GM12878 (cell line): ENCODE results near the gene ARID4B. TPM values are rescaled to one million over a fixed set of nuclear protein-coding genes. Genes with fewer than 3 reads are reported as not detected.

Source experiments
- ATAC-seq: fragments of 200-7000 bp; cut with Tn5 transposase; 3 replicates; pipeline ENCODE4 v1.9.1; 2020; ENCODE audit warnings: mild to moderate bottlenecking, moderate library complexity
- BruUV-seq: library from RNA; stranded (reverse); fragments of 400-500 nt; replicated peaks from 2 replicates; lab custom pipeline; 2021; lab: Mats Ljungman, UMichigan
- CTCF ChIA-PET: fragments of 300-600 bp; sonication (Branson Sonifier 250); formaldehyde crosslinking; extraction: SDS; loops from one replicate; lab custom pipeline; 2021; ENCODE audit warnings: inconsistent platforms; lab: Yijun Ruan, JAX
- POLR2A ChIA-PET: fragments of 350-600 bp; formaldehyde crosslinking; extraction: SDS; loops from one replicate; lab custom pipeline; 2021; ENCODE audit warnings: inconsistent platforms; lab: Charles Lee
- RAD21 ChIA-PET: fragments of 300-600 bp; sonication (Branson Sonifier 250); formaldehyde crosslinking; loops from one replicate; lab custom pipeline; 2023; ENCODE audit warnings: antibody characterized with exemption; ENCODE audit not compliant: unreplicated experiment; lab: Charles Lee
- SMC1A ChIA-PET: fragments of 300-600 bp; sonication (Branson Sonifier 250); formaldehyde crosslinking; loops from one replicate; lab custom pipeline; 2023; ENCODE audit not compliant: unreplicated experiment, uncharacterized antibody; lab: Charles Lee
- DNase-seq: peaks from one replicate; pipeline ENCODE4 v3.0.0-alpha.2; 2011; ENCODE audit warnings: low read depth, low spot score
- FAIRE-seq: peaks from 3 replicates; lab custom pipeline; 2011; peaks lifted over from hg19 to GRCh38; lab: Jason Lieb, UNC
- H2AFZ ChIP-seq: 2 replicates; pipeline ENCODE4 v1.6.0; 2011; ENCODE audit warnings: low read depth, low read length, control low read depth; ENCODE audit not compliant: control insufficient read depth
- H3K27ac ChIP-seq: 2 replicates; pipeline ENCODE4 v1.5.1; 2011; ENCODE audit warnings: control low read depth; ENCODE audit not compliant: control insufficient read depth, insufficient read depth
- H3K27me3 ChIP-seq, 2 experiments: replicated peaks in 1 of 2; 2 replicates each; pipeline versions ENCODE4 v1.6.0 to v1.6.1; 2011; ENCODE audit warnings: low read length in 1 of 2; ENCODE audit not compliant: control insufficient read depth in 2 of 2, insufficient read depth in 2 of 2
- H3K36me3 ChIP-seq, 2 experiments: 2 replicates each; pipeline ENCODE4 v1.5.1; 2011; ENCODE audit warnings: low read length in 1 of 2; ENCODE audit not compliant: control insufficient read depth in 2 of 2, insufficient read depth in 2 of 2
- H3K4me1 ChIP-seq: 2 replicates; pipeline ENCODE4 v1.6.1; 2011; ENCODE audit warnings: mild to moderate bottlenecking, low read length, moderate library complexity, mixed read lengths; ENCODE audit not compliant: control insufficient read depth, insufficient read depth
- H3K4me2 ChIP-seq: 2 replicates; pipeline ENCODE4 v1.6.0; 2011; ENCODE audit warnings: control low read depth; ENCODE audit not compliant: control insufficient read depth, insufficient read depth
- H3K4me3 ChIP-seq: fragments of 200-600 bp; sonication (generic); 2 replicates; pipeline ENCODE4 v1.5.1; 2016
- H3K79me2 ChIP-seq: 2 replicates; pipeline ENCODE4 v1.6.0; 2011; ENCODE audit warnings: low read length; ENCODE audit not compliant: control insufficient read depth, insufficient read depth
- H3K9ac ChIP-seq: 2 replicates; pipeline ENCODE4 v1.8.0; 2011; ENCODE audit warnings: low read length, control low read depth, mixed read lengths; ENCODE audit not compliant: control insufficient read depth, insufficient read depth
- H3K9me3 ChIP-seq: replicated peaks from 3 replicates; pipeline ENCODE4 v1.5.1; 2011; ENCODE audit warnings: mild to moderate bottlenecking, low read length; ENCODE audit not compliant: control insufficient read depth, insufficient read depth
- H4K20me1 ChIP-seq: 2 replicates; pipeline ENCODE4 v1.6.0; 2011; ENCODE audit not compliant: control insufficient read depth, insufficient read depth
- BACH1 ChIP-seq: fragments of 450-650 bp; IDR thresholded peaks from 2 replicates; pipeline ENCODE4 v1.6.1; 2017; ENCODE audit warnings: mild to moderate bottlenecking, borderline replicate concordance
- HDAC2 ChIP-seq: fragments of 200-600 bp; sonication (generic); IDR thresholded peaks from 2 replicates; pipeline ENCODE4 v1.6.1; 2017
- HDGF ChIP-seq: fragments of 450-650 bp; IDR thresholded peaks from 2 replicates; pipeline ENCODE4 v1.6.1; 2016; ENCODE audit warnings: antibody characterized with exemption
- MTA2 ChIP-seq: fragments of 450-650 bp; IDR thresholded peaks from 2 replicates; pipeline ENCODE4 v1.6.1; 2016; ENCODE audit warnings: low read depth, mild to moderate bottlenecking, moderate library complexity
- POU2F2 ChIP-seq: IDR thresholded peaks from 3 replicates; pipeline ENCODE4 v1.6.1; 2011; ENCODE audit warnings: low read depth, mild to moderate bottlenecking, low read length, borderline replicate concordance
- RB1 ChIP-seq: fragments of 450-650 bp; formaldehyde crosslinking; IDR thresholded peaks from 2 replicates; pipeline ENCODE4 v1.6.1; 2017; ENCODE audit warnings: mild to moderate bottlenecking, borderline replicate concordance
- STAT3 ChIP-seq: IDR thresholded peaks from 2 replicates; pipeline ENCODE4 v1.6.1; 2011; ENCODE audit warnings: low read depth, low read length, improper control_type of control experiment
- WGBS: methylation state at CpG from one replicate; pipeline ENCODE4 v1.1.6; 2016; ENCODE audit warnings: low lambda C conversion rate; ENCODE audit not compliant: insufficient replicate concordance, insufficient coverage; ENCODE audit errors: missing lambda C conversion rate; 5-methylcytosine and 5-hydroxymethylcytosine counted together
- in situ Hi-C: fragments of 300-500 bp; cut with MboI; formaldehyde crosslinking; loops from 9 replicates; pipeline ENCODE4 v1.14.3; 2018; ENCODE audit warnings: mixed read lengths
- intact Hi-C: fragments of 100-400 bp; cut with micrococcal nuclease; formaldehyde crosslinking; loops from one replicate; pipeline ENCODE4 v1.14.2; 2022; ENCODE audit not compliant: unreplicated experiment
- polyA plus RNA-seq, 11 experiments: library from polyadenylated mRNA; depleted of rRNA in 4 of 11; unstranded in 6 of 11; stranded (reverse) in 5 of 11; fragments of >200 nt; fragmentation: Nextera tagmentation in 4 of 11; fragmentation: Illumina TruSeq in 1 of 11; extraction: Ambion mirVana in 4 of 11; extraction: Trizol in 1 of 11; gene quantifications; 1 replicate in 1 of 11; 2 replicates in 10 of 11; pipeline versions ENCODE4 v1.2.1 to v1.2.3, GENCODE V29; 2011 to 2016; ENCODE audit warnings: inconsistent platforms in 2 of 11, missing spikeins in 2 of 11, low read depth in 1 of 11
- total RNA-seq, 4 experiments: library from RNA; depleted of rRNA in 3 of 4; stranded (reverse); fragments of >200 nt in 3 of 4; fragmentation: Illumina TruSeq in 1 of 4; extraction: Trizol in 1 of 4; gene quantifications; 2 replicates each; pipeline versions ENCODE4 v1.2.1 to v1.2.3, GENCODE V29; 2013 to 2021
- TF ChIP-seq, protein P1 (sequence below), 3 experiments: IDR thresholded peaks in 2 of 3; conservative IDR thresholded peaks in 1 of 3; 2 replicates each; pipeline ENCODE4 v1.5.1; 2011; ENCODE audit warnings: low read depth in 3 of 3, low read length in 3 of 3, mild to moderate bottlenecking in 3 of 3, control low read depth in 2 of 3, moderate library complexity in 2 of 3, inconsistent platforms in 1 of 3, mixed read lengths in 1 of 3; ENCODE audit not compliant: control insufficient read depth in 2 of 3, insufficient read depth in 1 of 3; ENCODE audit errors: extremely low read depth in 1 of 3
- TF ChIP-seq, protein P2 (sequence below): fragments of 450-650 bp; formaldehyde crosslinking; IDR thresholded peaks from 2 replicates; pipeline ENCODE4 v1.4.0; 2020; ENCODE audit warnings: mild to moderate bottlenecking, moderate library complexity
- TF ChIP-seq, protein P3 (sequence below): fragments of 450-650 bp; conservative IDR thresholded peaks from 2 replicates; pipeline ENCODE4 v1.6.1; 2017; ENCODE audit warnings: mild to moderate bottlenecking, moderate library complexity
- TF ChIP-seq, protein P4 (sequence below): fragments of 450-650 bp; formaldehyde crosslinking; IDR thresholded peaks from 2 replicates; pipeline ENCODE4 v1.5.0; 2022; ENCODE audit warnings: mild to moderate bottlenecking, missing genetic modification characterization

Gene ARID4B
- total and polyA plus RNA-seq, 10 of the 15 experiments (the other 5 are each of a cell fraction or from before 2014, with no cell fraction given) = 13.6 to 39.1 (median 28.0) TPM

DNA sequence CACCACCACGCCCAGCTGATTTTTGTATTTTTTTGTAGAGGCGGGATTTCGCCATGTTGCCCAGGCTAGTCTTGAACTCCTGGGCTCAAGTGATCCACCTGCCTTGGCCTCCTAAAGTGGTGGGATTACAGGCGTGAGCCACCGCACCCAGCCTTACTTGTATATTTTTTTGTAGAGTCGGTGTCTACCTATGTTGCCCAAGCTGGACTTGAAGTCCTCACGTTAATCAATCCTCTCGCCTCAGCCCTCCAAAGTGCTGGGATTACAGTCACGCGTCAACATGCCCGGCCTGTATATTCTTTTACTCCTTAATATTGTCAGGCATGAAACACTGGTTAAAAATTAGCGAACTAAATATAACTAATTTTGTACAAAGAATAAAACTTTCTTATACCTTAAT, 193.8 kb downstream of the ARID4B start:
- in situ Hi-C loops = no loop called here
- TF ChIP-seq, protein P1, sequence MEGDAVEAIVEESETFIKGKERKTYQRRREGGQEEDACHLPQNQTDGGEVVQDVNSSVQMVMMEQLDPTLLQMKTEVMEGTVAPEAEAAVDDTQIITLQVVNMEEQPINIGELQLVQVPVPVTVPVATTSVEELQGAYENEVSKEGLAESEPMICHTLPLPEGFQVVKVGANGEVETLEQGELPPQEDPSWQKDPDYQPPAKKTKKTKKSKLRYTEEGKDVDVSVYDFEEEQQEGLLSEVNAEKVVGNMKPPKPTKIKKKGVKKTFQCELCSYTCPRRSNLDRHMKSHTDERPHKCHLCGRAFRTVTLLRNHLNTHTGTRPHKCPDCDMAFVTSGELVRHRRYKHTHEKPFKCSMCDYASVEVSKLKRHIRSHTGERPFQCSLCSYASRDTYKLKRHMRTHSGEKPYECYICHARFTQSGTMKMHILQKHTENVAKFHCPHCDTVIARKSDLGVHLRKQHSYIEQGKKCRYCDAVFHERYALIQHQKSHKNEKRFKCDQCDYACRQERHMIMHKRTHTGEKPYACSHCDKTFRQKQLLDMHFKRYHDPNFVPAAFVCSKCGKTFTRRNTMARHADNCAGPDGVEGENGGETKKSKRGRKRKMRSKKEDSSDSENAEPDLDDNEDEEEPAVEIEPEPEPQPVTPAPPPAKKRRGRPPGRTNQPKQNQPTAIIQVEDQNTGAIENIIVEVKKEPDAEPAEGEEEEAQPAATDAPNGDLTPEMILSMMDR (IDR thresholded peaks at IDR 0.05 in 2 of 3, conservative IDR thresholded peaks at IDR 0.05 in 1 of 3; ENCODE audit: control insufficient read depth in 2 of 3, extremely low read depth in 1 of 3, insufficient read depth in 1 of 3, low read depth in 3 of 3, low read length in 3 of 3) = no peak
- no peak for TF ChIP-seq RB1
- TF ChIP-seq HDGF = no peak
- no peak for TF ChIP-seq STAT3
- no peak for TF ChIP-seq MTA2
- no peak for TF ChIP-seq BACH1
- no peak for TF ChIP-seq HDAC2
- TF ChIP-seq, protein P2, sequence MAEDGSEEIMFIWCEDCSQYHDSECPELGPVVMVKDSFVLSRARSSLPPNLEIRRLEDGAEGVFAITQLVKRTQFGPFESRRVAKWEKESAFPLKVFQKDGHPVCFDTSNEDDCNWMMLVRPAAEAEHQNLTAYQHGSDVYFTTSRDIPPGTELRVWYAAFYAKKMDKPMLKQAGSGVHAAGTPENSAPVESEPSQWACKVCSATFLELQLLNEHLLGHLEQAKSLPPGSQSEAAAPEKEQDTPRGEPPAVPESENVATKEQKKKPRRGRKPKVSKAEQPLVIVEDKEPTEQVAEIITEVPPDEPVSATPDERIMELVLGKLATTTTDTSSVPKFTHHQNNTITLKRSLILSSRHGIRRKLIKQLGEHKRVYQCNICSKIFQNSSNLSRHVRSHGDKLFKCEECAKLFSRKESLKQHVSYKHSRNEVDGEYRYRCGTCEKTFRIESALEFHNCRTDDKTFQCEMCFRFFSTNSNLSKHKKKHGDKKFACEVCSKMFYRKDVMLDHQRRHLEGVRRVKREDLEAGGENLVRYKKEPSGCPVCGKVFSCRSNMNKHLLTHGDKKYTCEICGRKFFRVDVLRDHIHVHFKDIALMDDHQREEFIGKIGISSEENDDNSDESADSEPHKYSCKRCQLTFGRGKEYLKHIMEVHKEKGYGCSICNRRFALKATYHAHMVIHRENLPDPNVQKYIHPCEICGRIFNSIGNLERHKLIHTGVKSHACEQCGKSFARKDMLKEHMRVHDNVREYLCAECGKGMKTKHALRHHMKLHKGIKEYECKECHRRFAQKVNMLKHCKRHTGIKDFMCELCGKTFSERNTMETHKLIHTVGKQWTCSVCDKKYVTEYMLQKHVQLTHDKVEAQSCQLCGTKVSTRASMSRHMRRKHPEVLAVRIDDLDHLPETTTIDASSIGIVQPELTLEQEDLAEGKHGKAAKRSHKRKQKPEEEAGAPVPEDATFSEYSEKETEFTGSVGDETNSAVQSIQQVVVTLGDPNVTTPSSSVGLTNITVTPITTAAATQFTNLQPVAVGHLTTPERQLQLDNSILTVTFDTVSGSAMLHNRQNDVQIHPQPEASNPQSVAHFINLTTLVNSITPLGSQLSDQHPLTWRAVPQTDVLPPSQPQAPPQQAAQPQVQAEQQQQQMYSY (CRISPR knock-in tag) = no peak
- TF ChIP-seq, protein P3, sequence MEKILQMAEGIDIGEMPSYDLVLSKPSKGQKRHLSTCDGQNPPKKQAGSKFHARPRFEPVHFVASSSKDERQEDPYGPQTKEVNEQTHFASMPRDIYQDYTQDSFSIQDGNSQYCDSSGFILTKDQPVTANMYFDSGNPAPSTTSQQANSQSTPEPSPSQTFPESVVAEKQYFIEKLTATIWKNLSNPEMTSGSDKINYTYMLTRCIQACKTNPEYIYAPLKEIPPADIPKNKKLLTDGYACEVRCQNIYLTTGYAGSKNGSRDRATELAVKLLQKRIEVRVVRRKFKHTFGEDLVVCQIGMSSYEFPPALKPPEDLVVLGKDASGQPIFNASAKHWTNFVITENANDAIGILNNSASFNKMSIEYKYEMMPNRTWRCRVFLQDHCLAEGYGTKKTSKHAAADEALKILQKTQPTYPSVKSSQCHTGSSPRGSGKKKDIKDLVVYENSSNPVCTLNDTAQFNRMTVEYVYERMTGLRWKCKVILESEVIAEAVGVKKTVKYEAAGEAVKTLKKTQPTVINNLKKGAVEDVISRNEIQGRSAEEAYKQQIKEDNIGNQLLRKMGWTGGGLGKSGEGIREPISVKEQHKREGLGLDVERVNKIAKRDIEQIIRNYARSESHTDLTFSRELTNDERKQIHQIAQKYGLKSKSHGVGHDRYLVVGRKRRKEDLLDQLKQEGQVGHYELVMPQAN = no peak
- TF ChIP-seq, protein P4, sequence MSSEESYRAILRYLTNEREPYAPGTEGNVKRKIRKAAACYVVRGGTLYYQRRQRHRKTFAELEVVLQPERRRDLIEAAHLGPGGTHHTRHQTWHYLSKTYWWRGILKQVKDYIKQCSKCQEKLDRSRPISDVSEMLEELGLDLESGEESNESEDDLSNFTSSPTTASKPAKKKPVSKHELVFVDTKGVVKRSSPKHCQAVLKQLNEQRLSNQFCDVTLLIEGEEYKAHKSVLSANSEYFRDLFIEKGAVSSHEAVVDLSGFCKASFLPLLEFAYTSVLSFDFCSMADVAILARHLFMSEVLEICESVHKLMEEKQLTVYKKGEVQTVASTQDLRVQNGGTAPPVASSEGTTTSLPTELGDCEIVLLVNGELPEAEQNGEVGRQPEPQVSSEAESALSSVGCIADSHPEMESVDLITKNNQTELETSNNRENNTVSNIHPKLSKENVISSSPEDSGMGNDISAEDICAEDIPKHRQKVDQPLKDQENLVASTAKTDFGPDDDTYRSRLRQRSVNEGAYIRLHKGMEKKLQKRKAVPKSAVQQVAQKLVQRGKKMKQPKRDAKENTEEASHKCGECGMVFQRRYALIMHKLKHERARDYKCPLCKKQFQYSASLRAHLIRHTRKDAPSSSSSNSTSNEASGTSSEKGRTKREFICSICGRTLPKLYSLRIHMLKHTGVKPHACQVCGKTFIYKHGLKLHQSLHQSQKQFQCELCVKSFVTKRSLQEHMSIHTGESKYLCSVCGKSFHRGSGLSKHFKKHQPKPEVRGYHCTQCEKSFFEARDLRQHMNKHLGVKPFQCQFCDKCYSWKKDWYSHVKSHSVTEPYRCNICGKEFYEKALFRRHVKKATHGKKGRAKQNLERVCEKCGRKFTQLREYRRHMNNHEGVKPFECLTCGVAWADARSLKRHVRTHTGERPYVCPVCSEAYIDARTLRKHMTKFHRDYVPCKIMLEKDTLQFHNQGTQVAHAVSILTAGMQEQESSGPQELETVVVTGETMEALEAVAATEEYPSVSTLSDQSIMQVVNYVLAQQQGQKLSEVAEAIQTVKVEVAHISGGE = no peak
- no peak for TF ChIP-seq POU2F2

More for the DNA sequence above, 193.8 kb downstream of the ARID4B start:
- no peak for ATAC-seq
- H3K4me3 ChIP-seq = no peak overlapping the region
- H3K4me1 ChIP-seq = 0 out of 2 replicates have a peak, but pooled peaks cover under 1% of the 10 kb centered on the region
- intact Hi-C loops = no loop called here
- RAD21 ChIA-PET = no interaction called here
- H3K36me3 ChIP-seq = peaks cover 18 to 38% of the 10 kb centered on the region in 2 experiments
- no peak overlapping the region for H3K4me2 ChIP-seq
- H2AFZ ChIP-seq = no peak overlapping the region
- FAIRE-seq = no peak
- WGBS = 98% methylated on average over 12 of the region's 12 CpGs
- H3K79me2 ChIP-seq = no peaks in the 10 kb centered on the region
- no peaks in the 10 kb centered on the region for H3K27me3 ChIP-seq
- H3K27ac ChIP-seq = no peak overlapping the region
- H4K20me1 ChIP-seq = no peaks in the 10 kb centered on the region
- BruUV-seq = no TSS peak
- H3K9me3 ChIP-seq = no peaks in the 10 kb centered on the region
- SMC1A ChIA-PET = interaction anchor here (2.7 kb wide), 1 partner anchor 12 kb away, joined by 9 read pairs; no protein-coding TSS in a partner anchor
- no peak for DNase-seq
- H3K9ac ChIP-seq = no peak overlapping the region
- CTCF ChIA-PET = no interaction called here
- POLR2A ChIA-PET = interaction anchor here (0.7 kb wide), 1 partner anchor 10 kb away, joined by 5 read pairs; no protein-coding TSS in a partner anchor
